GM15510 (cell line): ENCODE results near the gene CUBN.

ENCODE experiments used
- POLR2A ChIP-seq: IDR thresholded peaks from 3 replicates; pipeline ENCODE4 v1.6.1; 2011; ENCODE audit warnings: borderline replicate concordance; ENCODE audit not compliant: insufficient read length; ENCODE audit errors: extremely low read depth

The CUBN gene

GRCh38 chr10:16987206-16987621 lies 142.4 kb downstream of the CUBN start:
- no peak for TF ChIP-seq POLR2A

GRCh38 chr10:16986406-16987205 lies 143.0 kb downstream of the CUBN start:
- TF ChIP-seq POLR2A = no peak

GRCh38 chr10:16986082-16986405 lies 143.6 kb downstream of the CUBN start:
- TF ChIP-seq POLR2A = no peak

GRCh38 chr10:16984242-16984641 lies 145.4 kb downstream of the CUBN start:
- no peak for TF ChIP-seq POLR2A

- no peak for TF ChIP-seq POLR2A
Measured at GRCh38 chr10:16976803-16977202, 152.8 kb downstream of the CUBN start.

GRCh38 chr10:16975188-16975587 lies 154.4 kb downstream of the CUBN start:
- no peak for TF ChIP-seq POLR2A

GRCh38 chr10:16968416-16969041 lies 161.1 kb downstream of the CUBN start:
- TF ChIP-seq POLR2A = no peak

- TF ChIP-seq POLR2A = no peak
Measured at GRCh38 chr10:16967866-16968415, 161.7 kb downstream of the CUBN start.

- TF ChIP-seq POLR2A = no peak
Measured at GRCh38 chr10:16966991-16967865, 162.4 kb downstream of the CUBN start.

GRCh38 chr10:16965740-16966447 lies 163.7 kb downstream of the CUBN start:
- no peak for TF ChIP-seq POLR2A

GRCh38 chr10:16965344-16965616 lies 164.3 kb downstream of the CUBN start:
- TF ChIP-seq POLR2A = no peak

- no peak for TF ChIP-seq POLR2A
Measured at GRCh38 chr10:16964576-16965343, 164.9 kb downstream of the CUBN start.

GRCh38 chr10:16960551-16960950 lies 169.1 kb downstream of the CUBN start:
- no peak for TF ChIP-seq POLR2A

GRCh38 chr10:16957038-16957437 lies 172.6 kb downstream of the CUBN start:
- TF ChIP-seq POLR2A = no peak
